GM12878 (cell line): Measurements from ENCODE around the gene GSTA4. TPM values are rescaled to one million over a fixed set of nuclear protein-coding genes. Genes with fewer than 3 reads are reported as not detected.

Experiments used
- ATAC-seq: fragments of 200-7000 bp; cut with Tn5 transposase; 3 replicates; pipeline ENCODE4 v1.9.1; 2020; ENCODE audit warnings: mild to moderate bottlenecking, moderate library complexity
- BruUV-seq: library from RNA; stranded (reverse); fragments of 400-500 nt; replicated peaks from 2 replicates; lab custom pipeline; 2021; lab: Mats Ljungman, UMichigan
- CTCF ChIA-PET: fragments of 300-600 bp; sonication (Branson Sonifier 250); formaldehyde crosslinking; extraction: SDS; loops from one replicate; lab custom pipeline; 2021; ENCODE audit warnings: inconsistent platforms; lab: Yijun Ruan, JAX
- POLR2A ChIA-PET: fragments of 350-600 bp; formaldehyde crosslinking; extraction: SDS; loops from one replicate; lab custom pipeline; 2021; ENCODE audit warnings: inconsistent platforms; lab: Charles Lee
- RAD21 ChIA-PET: fragments of 300-600 bp; sonication (Branson Sonifier 250); formaldehyde crosslinking; loops from one replicate; lab custom pipeline; 2023; ENCODE audit warnings: antibody characterized with exemption; ENCODE audit not compliant: unreplicated experiment; lab: Charles Lee
- SMC1A ChIA-PET: fragments of 300-600 bp; sonication (Branson Sonifier 250); formaldehyde crosslinking; loops from one replicate; lab custom pipeline; 2023; ENCODE audit not compliant: unreplicated experiment, uncharacterized antibody; lab: Charles Lee
- DNase-seq: peaks from one replicate; pipeline ENCODE4 v3.0.0-alpha.2; 2011; ENCODE audit warnings: low read depth, low spot score
- FAIRE-seq: peaks from 3 replicates; lab custom pipeline; 2011; peaks lifted over from hg19 to GRCh38; lab: Jason Lieb, UNC
- H2AFZ ChIP-seq: 2 replicates; pipeline ENCODE4 v1.6.0; 2011; ENCODE audit warnings: low read depth, low read length, control low read depth; ENCODE audit not compliant: control insufficient read depth
- H3K27ac ChIP-seq: 2 replicates; pipeline ENCODE4 v1.5.1; 2011; ENCODE audit warnings: control low read depth; ENCODE audit not compliant: control insufficient read depth, insufficient read depth
- H3K27me3 ChIP-seq, 2 experiments: replicated peaks in 1 of 2; 2 replicates each; pipeline versions ENCODE4 v1.6.0 to v1.6.1; 2011; ENCODE audit warnings: low read length in 1 of 2; ENCODE audit not compliant: control insufficient read depth in 2 of 2, insufficient read depth in 2 of 2
- H3K36me3 ChIP-seq, 2 experiments: 2 replicates each; pipeline ENCODE4 v1.5.1; 2011; ENCODE audit warnings: low read length in 1 of 2; ENCODE audit not compliant: control insufficient read depth in 2 of 2, insufficient read depth in 2 of 2
- H3K4me1 ChIP-seq: 2 replicates; pipeline ENCODE4 v1.6.1; 2011; ENCODE audit warnings: mild to moderate bottlenecking, low read length, moderate library complexity, mixed read lengths; ENCODE audit not compliant: control insufficient read depth, insufficient read depth
- H3K4me2 ChIP-seq: 2 replicates; pipeline ENCODE4 v1.6.0; 2011; ENCODE audit warnings: control low read depth; ENCODE audit not compliant: control insufficient read depth, insufficient read depth
- H3K4me3 ChIP-seq: fragments of 200-600 bp; sonication (generic); 2 replicates; pipeline ENCODE4 v1.5.1; 2016
- H3K79me2 ChIP-seq: 2 replicates; pipeline ENCODE4 v1.6.0; 2011; ENCODE audit warnings: low read length; ENCODE audit not compliant: control insufficient read depth, insufficient read depth
- H3K9ac ChIP-seq: 2 replicates; pipeline ENCODE4 v1.8.0; 2011; ENCODE audit warnings: low read length, control low read depth, mixed read lengths; ENCODE audit not compliant: control insufficient read depth, insufficient read depth
- H3K9me3 ChIP-seq: replicated peaks from 3 replicates; pipeline ENCODE4 v1.5.1; 2011; ENCODE audit warnings: mild to moderate bottlenecking, low read length; ENCODE audit not compliant: control insufficient read depth, insufficient read depth
- H4K20me1 ChIP-seq: 2 replicates; pipeline ENCODE4 v1.6.0; 2011; ENCODE audit not compliant: control insufficient read depth, insufficient read depth
- CBX3 ChIP-seq: fragments of 200-600 bp; sonication (generic); IDR thresholded peaks from 2 replicates; pipeline ENCODE4 v1.6.1; 2016; ENCODE audit warnings: low read depth, borderline replicate concordance
- KAT2A ChIP-seq: conservative IDR thresholded peaks from 2 replicates; pipeline ENCODE4 v1.6.1; 2011; ENCODE audit warnings: low read depth, low read length; ENCODE audit not compliant: control insufficient read depth
- SMAD5 ChIP-seq: IDR thresholded peaks from 2 replicates; pipeline ENCODE4 v1.6.1; 2016; ENCODE audit warnings: antibody characterized with exemption, low read depth
- SMC3 ChIP-seq: IDR thresholded peaks from 2 replicates; pipeline ENCODE4 v1.6.1; 2011; ENCODE audit warnings: low read length, improper control_type of control experiment, borderline replicate concordance
- SUPT20H ChIP-seq: IDR thresholded peaks from 2 replicates; pipeline ENCODE4 v1.6.1; 2011; ENCODE audit warnings: low read depth, mild to moderate bottlenecking, low read length, moderate library complexity, borderline replicate concordance; ENCODE audit not compliant: control insufficient read depth
- ZBTB4 ChIP-seq: fragments of 450-650 bp; formaldehyde crosslinking; IDR thresholded peaks from 2 replicates; pipeline ENCODE4 v1.4.0; 2022; ENCODE audit warnings: mild to moderate bottlenecking, moderate library complexity
- ZNF384 ChIP-seq: IDR thresholded peaks from 2 replicates; pipeline ENCODE4 v1.6.1; 2012; ENCODE audit warnings: low read depth, mild to moderate bottlenecking, low read length, improper control_type of control experiment, borderline replicate concordance
- WGBS: methylation state at CpG from one replicate; pipeline ENCODE4 v1.1.6; 2016; ENCODE audit warnings: low lambda C conversion rate; ENCODE audit not compliant: insufficient replicate concordance, insufficient coverage; ENCODE audit errors: missing lambda C conversion rate; 5-methylcytosine and 5-hydroxymethylcytosine counted together
- in situ Hi-C: fragments of 300-500 bp; cut with MboI; formaldehyde crosslinking; loops from 9 replicates; pipeline ENCODE4 v1.14.3; 2018; ENCODE audit warnings: mixed read lengths
- intact Hi-C: fragments of 100-400 bp; cut with micrococcal nuclease; formaldehyde crosslinking; loops from one replicate; pipeline ENCODE4 v1.14.2; 2022; ENCODE audit not compliant: unreplicated experiment
- polyA plus RNA-seq, 11 experiments: library from polyadenylated mRNA; depleted of rRNA in 4 of 11; unstranded in 6 of 11; stranded (reverse) in 5 of 11; fragments of >200 nt; fragmentation: Nextera tagmentation in 4 of 11; fragmentation: Illumina TruSeq in 1 of 11; extraction: Ambion mirVana in 4 of 11; extraction: Trizol in 1 of 11; gene quantifications; 1 replicate in 1 of 11; 2 replicates in 10 of 11; pipeline versions ENCODE4 v1.2.1 to v1.2.3, GENCODE V29; 2011 to 2016; ENCODE audit warnings: inconsistent platforms in 2 of 11, missing spikeins in 2 of 11, low read depth in 1 of 11
- total RNA-seq, 4 experiments: library from RNA; depleted of rRNA in 3 of 4; stranded (reverse); fragments of >200 nt in 3 of 4; fragmentation: Illumina TruSeq in 1 of 4; extraction: Trizol in 1 of 4; gene quantifications; 2 replicates each; pipeline versions ENCODE4 v1.2.1 to v1.2.3, GENCODE V29; 2013 to 2021

The GSTA4 gene
- total and polyA plus RNA-seq, 10 of the 15 experiments (the other 5 are each of a cell fraction or from before 2014, with no cell fraction given), result 1.9 to 9.7 (median 4.4) TPM

- H3K9ac ChIP-seq, result no peak overlapping the region
- TF ChIP-seq ZBTB4 (no peak), SMAD5 (no peak), KAT2A (no peak), CBX3 (no peak), SUPT20H (no peak), SMC3 (no peak), ZNF384 (no peak)
- in situ Hi-C loops (no loop called here), intact Hi-C loops (no loop called here)
- ChIA-PET POLR2A (no interaction called here), RAD21 (no interaction called here), SMC1A (no interaction called here), CTCF (interaction anchor here (1.9 kb wide), 1 partner anchor 29 kb away, joined by 5 read pairs; no protein-coding TSS in a partner anchor)
- H2AFZ ChIP-seq, result no peak overlapping the region
- H3K4me1 ChIP-seq, result no peaks in the 10 kb centered on the region
- ATAC-seq (no peak), FAIRE-seq (no peak), DNase-seq (no peak)
- WGBS, result 60% methylated on average over 3 of the region's 3 CpGs
- no peaks in the 10 kb centered on the region for H3K79me2 ChIP-seq
- H3K4me2 ChIP-seq, result no peak overlapping the region
- H3K27ac ChIP-seq, result no peak overlapping the region
- BruUV-seq, result no TSS peak
- no peak overlapping the region for H3K4me3 ChIP-seq
- no peaks in the 10 kb centered on the region for H4K20me1 ChIP-seq
- H3K9me3 ChIP-seq, result no peaks in the 10 kb centered on the region
- H3K27me3 ChIP-seq, result no peaks in the 10 kb centered on the region
- H3K36me3 ChIP-seq, result no peaks in the 10 kb centered on the region
Measured at GRCh38 chr6:53026526-53026925, 31.4 kb upstream of the GSTA4 start.
